Stimulated activated naive B cell treated with anti-CD40 and anti-IgM and Interleukin-4, amounts not matched to agents 10 μg/mL and 1 μg/mL and 100 μg/mL, for 72 hours (primary cell): ENCODE data around the gene MYO3B.

ENCODE experiments used
- ATAC-seq, 2 donors: fragments of 150-1000 bp; cut with Tn5 transposase; replicated peaks; 2 replicates each; pipeline ENCODE4 v1.10.0; 2021; ENCODE audit warnings: moderate library complexity in 1 of 2
- DNase-seq: peaks from one replicate; pipeline ENCODE4 v3.0.0; 2021
- H3K27ac Mint-ChIP-seq: one replicate; pipeline ENCODE4 v1.8.0; 2022; ENCODE audit warnings: mild to moderate bottlenecking, mixed read lengths
- H3K27me3 Mint-ChIP-seq, 2 donors: one replicate each; pipeline ENCODE4 v1.8.0; 2022; ENCODE audit warnings: mixed read lengths in 2 of 2
- H3K36me3 Mint-ChIP-seq, 2 donors: one replicate each; pipeline ENCODE4 v1.8.0; 2022; ENCODE audit warnings: mixed read lengths in 2 of 2, mild to moderate bottlenecking in 1 of 2
- H3K4me1 Mint-ChIP-seq, 2 donors: one replicate each; pipeline ENCODE4 v1.8.0; 2022; ENCODE audit warnings: mixed read lengths in 2 of 2, mild to moderate bottlenecking in 1 of 2
- H3K4me3 Mint-ChIP-seq, 2 donors: one replicate each; pipeline ENCODE4 v1.8.0; 2022; ENCODE audit warnings: mild to moderate bottlenecking in 2 of 2, mixed read lengths in 2 of 2, moderate library complexity in 1 of 2
- H3K9me3 Mint-ChIP-seq, 2 donors: one replicate each; pipeline ENCODE4 v1.8.0; 2022; ENCODE audit warnings: mixed read lengths in 2 of 2, mild to moderate bottlenecking in 1 of 2

Gene MYO3B

GRCh38 chr2:170485254-170486026 lies 307.5 kb downstream of the MYO3B start:
- DNase-seq, result no peak

GRCh38 chr2:170486730-170487129 lies 308.8 kb downstream of the MYO3B start:
- peaks cover 4 to 15% of the 10 kb centered on the region in 2 donors for H3K27me3 Mint-ChIP-seq
- no peaks in the 10 kb centered on the region for H3K9me3 Mint-ChIP-seq
- ATAC-seq (no peak), DNase-seq (no peak)
- no peak overlapping the region for H3K4me3 Mint-ChIP-seq
- no peaks in the 10 kb centered on the region for H3K36me3 Mint-ChIP-seq
- H3K27ac Mint-ChIP-seq, result no peak overlapping the region
- H3K4me1 Mint-ChIP-seq, result no peaks in the 10 kb centered on the region

More at GRCh38 chr2:170485254-170486026, 307.5 kb downstream of the MYO3B start:
- Mint-ChIP-seq H3K4me3 (no peak overlapping the region), H3K36me3 (no peaks in the 10 kb centered on the region), H3K27ac (no peak overlapping the region), H3K9me3 (no peaks in the 10 kb centered on the region), H3K4me1 (no peaks in the 10 kb centered on the region), H3K27me3 (peaks cover 4 to 15% of the 10 kb centered on the region in 2 donors)
- no peak for ATAC-seq

DNA sequence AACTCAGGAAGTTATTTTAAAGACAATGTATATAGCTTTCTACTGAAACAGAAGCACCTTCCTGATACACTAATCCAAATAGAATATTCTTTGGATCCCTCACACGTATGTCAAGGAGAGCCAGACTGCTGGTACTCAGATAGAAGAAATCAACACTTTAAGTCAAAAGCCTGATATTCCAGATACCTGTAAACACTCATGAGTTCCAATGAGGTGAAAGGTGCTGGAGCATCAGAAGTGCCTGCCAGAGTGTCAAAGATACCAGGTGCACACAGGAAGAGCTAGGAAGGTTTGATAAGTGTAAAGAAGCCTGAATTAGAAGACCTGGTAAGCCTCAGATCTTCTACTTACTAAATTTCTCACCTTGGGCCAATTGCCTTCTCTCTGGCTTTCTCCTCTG lies 310.9 kb downstream of the MYO3B start:
- no peaks in the 10 kb centered on the region for H3K4me1 Mint-ChIP-seq
- no peaks in the 10 kb centered on the region for H3K9me3 Mint-ChIP-seq
- no peak overlapping the region for H3K27ac Mint-ChIP-seq
- DNase-seq (no peak), ATAC-seq (no peak)
- peaks cover 4 to 17% of the 10 kb centered on the region in 2 donors for H3K27me3 Mint-ChIP-seq
- no peaks in the 10 kb centered on the region for H3K36me3 Mint-ChIP-seq
- no peak overlapping the region for H3K4me3 Mint-ChIP-seq

GRCh38 chr2:170492010-170492409 lies 314.1 kb downstream of the MYO3B start:
- no peak for ATAC-seq
- Mint-ChIP-seq H3K4me1 (no peaks in the 10 kb centered on the region), H3K36me3 (no peaks in the 10 kb centered on the region), H3K4me3 (no peak overlapping the region), H3K9me3 (no peaks in the 10 kb centered on the region), H3K27ac (no peak overlapping the region), H3K27me3 (peaks cover 11 to 14% of the 10 kb centered on the region in 2 donors)
- no peak for DNase-seq

DNA sequence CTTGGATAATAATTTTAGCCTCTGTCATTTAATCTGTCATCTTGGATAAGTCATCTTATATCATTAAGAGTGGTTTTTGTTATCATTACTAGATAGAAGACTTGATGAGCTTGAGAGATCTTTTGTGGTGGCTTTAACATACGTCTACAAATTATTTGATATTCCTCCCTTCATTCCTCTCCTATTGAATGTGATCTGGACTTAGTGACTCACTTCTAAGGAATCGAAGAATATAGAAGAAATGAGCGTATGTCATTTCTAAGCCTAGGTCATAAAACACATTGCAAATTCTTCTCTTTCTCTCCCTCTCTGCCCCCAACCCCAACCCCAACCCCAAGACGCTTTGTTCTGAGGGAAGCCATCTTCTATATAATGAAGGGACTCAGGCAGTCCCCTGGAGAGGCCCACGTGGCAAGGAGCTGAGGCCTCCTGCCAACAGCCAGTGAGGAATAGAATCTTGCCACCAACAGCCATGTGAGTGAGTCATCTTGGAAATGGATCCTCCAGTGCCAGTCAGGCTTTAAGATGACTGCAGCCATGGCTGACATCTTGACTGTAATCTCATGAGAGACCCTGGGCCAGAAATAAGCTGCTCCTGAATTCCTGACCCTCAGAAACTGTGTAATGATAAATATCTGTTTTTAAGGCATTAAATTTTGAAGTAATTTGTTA lies 315.6 kb downstream of the MYO3B start:
- H3K27ac Mint-ChIP-seq, result no peak overlapping the region
- no peak overlapping the region for H3K4me3 Mint-ChIP-seq
- no peaks in the 10 kb centered on the region for H3K9me3 Mint-ChIP-seq
- H3K4me1 Mint-ChIP-seq, result no peaks in the 10 kb centered on the region
- no peaks in the 10 kb centered on the region for H3K36me3 Mint-ChIP-seq
- peaks cover 13 to 14% of the 10 kb centered on the region in 2 donors for H3K27me3 Mint-ChIP-seq
- DNase-seq, result no peak
- no peak for ATAC-seq

- Mint-ChIP-seq H3K27me3 (peaks cover 15 to 23% of the 10 kb centered on the region in 2 donors), H3K36me3 (no peaks in the 10 kb centered on the region), H3K27ac (no peak overlapping the region), H3K9me3 (no peaks in the 10 kb centered on the region), H3K4me3 (no peak overlapping the region), H3K4me1 (no peaks in the 10 kb centered on the region)
- ATAC-seq (no peak), DNase-seq (no peak)
Measured at GRCh38 chr2:170495896-170496295, 317.9 kb downstream of the MYO3B start.

DNA sequence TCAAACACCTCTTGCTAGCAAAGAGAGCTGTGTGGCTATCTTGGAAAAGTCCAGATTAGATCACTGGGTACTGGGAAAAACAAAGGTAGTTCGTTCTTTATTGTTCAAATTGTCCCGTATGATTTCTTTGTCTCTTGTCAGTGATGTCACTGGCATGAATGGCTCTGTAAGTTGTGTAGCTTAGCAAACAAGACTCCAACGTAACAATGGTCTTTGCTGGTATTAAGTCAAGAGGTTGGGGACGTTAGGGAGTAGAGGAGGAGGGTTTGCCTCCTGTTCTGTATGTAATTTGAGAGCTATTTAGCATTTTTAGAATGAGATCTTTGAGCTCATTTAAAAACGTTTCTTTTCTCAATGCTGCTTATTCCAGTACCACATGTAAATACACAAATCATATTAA lies 320.7 kb downstream of the MYO3B start:
- Mint-ChIP-seq H3K36me3 (no peaks in the 10 kb centered on the region), H3K4me3 (no peak overlapping the region)

GRCh38 chr2:170500104-170500503 lies 322.2 kb downstream of the MYO3B start:
- no peak overlapping the region for H3K27ac Mint-ChIP-seq
- H3K27me3 Mint-ChIP-seq, result peaks cover 19 to 24% of the 10 kb centered on the region in 2 donors

More for the DNA sequence above, 320.7 kb downstream of the MYO3B start:
- DNase-seq (no peak), ATAC-seq (no peak)
- Mint-ChIP-seq H3K27me3 (peaks cover 19 to 24% of the 10 kb centered on the region in 2 donors), H3K4me1 (no peaks in the 10 kb centered on the region), H3K9me3 (no peaks in the 10 kb centered on the region), H3K27ac (no peak overlapping the region)

DNA sequence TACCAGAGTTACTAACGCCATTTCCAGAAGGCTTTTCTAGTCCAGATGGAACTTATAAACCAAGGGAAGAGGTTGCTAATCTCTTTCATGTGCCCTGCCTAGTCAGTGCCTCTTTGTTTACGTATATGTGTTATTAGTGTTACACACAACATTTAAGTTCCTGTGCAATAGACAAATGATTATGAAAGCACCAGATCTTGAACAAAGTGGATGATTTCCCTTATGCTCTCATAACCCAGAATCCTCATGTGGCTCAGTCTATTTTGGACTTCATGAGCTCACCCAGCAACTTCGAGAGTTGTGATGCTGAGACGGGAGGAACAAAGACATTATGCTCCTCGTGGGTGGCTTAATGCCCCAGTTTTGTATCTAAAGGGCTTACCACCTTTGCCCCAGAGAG lies 322.8 kb downstream of the MYO3B start:
- peaks cover under 1 to 2% of the 10 kb centered on the region in 2 donors for H3K4me1 Mint-ChIP-seq
- DNase-seq (no peak), ATAC-seq (no peak)
- no peak overlapping the region for H3K4me3 Mint-ChIP-seq
- peaks cover 18 to 23% of the 10 kb centered on the region in 2 donors for H3K27me3 Mint-ChIP-seq
- H3K9me3 Mint-ChIP-seq, result no peaks in the 10 kb centered on the region
- H3K27ac Mint-ChIP-seq, result no peak overlapping the region
- no peaks in the 10 kb centered on the region for H3K36me3 Mint-ChIP-seq

More at GRCh38 chr2:170500104-170500503, 322.2 kb downstream of the MYO3B start:
- H3K9me3 Mint-ChIP-seq, result no peaks in the 10 kb centered on the region
- no peak overlapping the region for H3K4me3 Mint-ChIP-seq
- DNase-seq, result no peak
- ATAC-seq, result no peak
- H3K36me3 Mint-ChIP-seq, result no peaks in the 10 kb centered on the region
- no peaks in the 10 kb centered on the region for H3K4me1 Mint-ChIP-seq

- Mint-ChIP-seq H3K27ac (no peak overlapping the region), H3K27me3 (peaks cover 18 to 22% of the 10 kb centered on the region in 2 donors), H3K4me1 (peaks cover 3 to 5% of the 10 kb centered on the region in 2 donors), H3K4me3 (no peak overlapping the region), H3K36me3 (no peaks in the 10 kb centered on the region), H3K9me3 (no peaks in the 10 kb centered on the region)
- no peak for ATAC-seq
- DNase-seq, result no peak
Measured at GRCh38 chr2:170501421-170502043, 323.6 kb downstream of the MYO3B start.

DNA sequence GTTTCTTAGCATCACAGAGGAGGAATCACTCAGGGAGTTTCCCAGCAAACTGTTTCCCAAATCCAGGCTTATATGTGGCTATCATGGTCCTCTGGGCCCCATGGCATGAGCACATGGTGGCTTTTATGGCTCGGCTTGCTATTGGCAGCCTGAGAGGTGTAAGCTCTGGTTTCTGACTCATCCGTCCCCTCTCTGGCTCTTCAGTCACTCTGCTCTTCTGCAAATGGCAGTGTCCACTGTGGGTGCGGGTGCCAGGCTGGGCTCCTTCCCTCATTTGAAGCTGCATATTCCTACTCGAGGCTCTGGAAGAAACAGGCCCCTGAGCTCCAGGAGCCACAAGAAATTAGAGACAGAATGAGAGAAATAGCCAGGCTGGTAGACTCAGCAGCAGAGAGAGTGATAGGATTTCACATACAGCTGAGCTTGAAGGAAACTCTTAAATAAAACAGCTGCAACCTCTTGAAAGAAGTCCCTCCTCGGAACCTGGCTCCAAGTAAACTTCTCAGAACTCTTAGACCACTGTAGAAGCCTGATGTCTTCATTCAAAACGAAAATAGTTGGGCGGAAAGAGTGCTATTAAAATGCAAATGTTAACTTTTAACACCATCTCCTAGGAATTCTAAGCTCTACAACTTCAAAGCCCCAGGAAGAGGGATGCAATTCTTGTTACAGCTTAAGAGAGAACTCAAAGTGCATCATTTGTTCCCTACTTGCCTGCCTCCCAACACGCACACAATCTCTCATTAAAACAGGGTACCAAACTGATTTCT lies 324.6 kb downstream of the MYO3B start:
- Mint-ChIP-seq H3K4me3 (no peak overlapping the region), H3K9me3 (no peaks in the 10 kb centered on the region), H3K36me3 (no peaks in the 10 kb centered on the region), H3K4me1 (peaks cover 3 to 8% of the 10 kb centered on the region in 2 donors), H3K27ac (no peak overlapping the region), H3K27me3 (peaks cover 21 to 26% of the 10 kb centered on the region in 2 donors)
- ATAC-seq (no peak), DNase-seq (no peak)

DNA sequence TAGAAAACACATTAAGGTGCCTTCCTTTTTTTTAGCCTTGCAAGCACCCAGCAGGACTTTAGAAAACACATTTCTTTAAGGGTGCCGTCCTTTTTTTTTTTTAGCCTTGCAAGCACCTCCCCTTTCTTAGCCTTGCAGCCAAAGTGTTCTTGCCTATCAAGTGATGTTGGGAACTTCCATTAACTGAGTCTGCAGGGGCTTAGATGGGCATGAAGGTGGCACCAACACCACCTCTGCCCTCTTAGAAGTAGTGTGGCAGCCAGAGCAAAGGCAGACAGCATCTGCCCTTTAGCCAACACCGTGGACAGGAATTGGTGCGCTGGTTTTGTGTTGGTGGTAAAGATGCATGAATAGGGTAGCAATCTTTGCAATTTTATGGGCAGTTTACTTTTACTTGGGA lies 325.6 kb downstream of the MYO3B start:
- Mint-ChIP-seq H3K36me3 (no peaks in the 10 kb centered on the region), H3K27ac (no peak overlapping the region), H3K9me3 (no peaks in the 10 kb centered on the region), H3K4me1 (peaks cover 3 to 10% of the 10 kb centered on the region in 2 donors), H3K4me3 (no peak overlapping the region), H3K27me3 (peaks cover 20 to 28% of the 10 kb centered on the region in 2 donors)
- ATAC-seq (no peak), DNase-seq (no peak)

GRCh38 chr2:170503971-170504809 lies 326.2 kb downstream of the MYO3B start:
- Mint-ChIP-seq H3K36me3 (no peaks in the 10 kb centered on the region), H3K9me3 (no peaks in the 10 kb centered on the region), H3K27ac (no peak overlapping the region), H3K4me1 (peaks cover 3 to 10% of the 10 kb centered on the region in 2 donors), H3K4me3 (no peak overlapping the region), H3K27me3 (peaks cover 18 to 28% of the 10 kb centered on the region in 2 donors)
- ATAC-seq (no peak), DNase-seq (no peak)
